GM12892 (cell line): ENCODE results near the gene BCL11B.

Experiments
- DNase-seq: peaks from one replicate; pipeline ENCODE4 v3.0.0; 2011; ENCODE audit not compliant: insufficient read length
- FAIRE-seq: peaks from 2 replicates; lab custom pipeline; 2011; peaks lifted over from hg19 to GRCh38; lab: Jason Lieb, UNC
- POLR2A ChIP-seq: IDR thresholded peaks from 2 replicates; pipeline ENCODE4 v1.6.1; 2011; ENCODE audit warnings: low read depth, low read length, control low read depth
- POLR2AphosphoS5 ChIP-seq: IDR thresholded peaks from 2 replicates; pipeline ENCODE4 v1.6.1; 2011; ENCODE audit warnings: low read depth, low read length, control low read depth
- TAF1 ChIP-seq: IDR thresholded peaks from 2 replicates; pipeline ENCODE4 v1.6.1; 2011; ENCODE audit warnings: low read depth, mild to moderate bottlenecking, control low read depth, low read length, borderline replicate concordance

The BCL11B gene

DNA sequence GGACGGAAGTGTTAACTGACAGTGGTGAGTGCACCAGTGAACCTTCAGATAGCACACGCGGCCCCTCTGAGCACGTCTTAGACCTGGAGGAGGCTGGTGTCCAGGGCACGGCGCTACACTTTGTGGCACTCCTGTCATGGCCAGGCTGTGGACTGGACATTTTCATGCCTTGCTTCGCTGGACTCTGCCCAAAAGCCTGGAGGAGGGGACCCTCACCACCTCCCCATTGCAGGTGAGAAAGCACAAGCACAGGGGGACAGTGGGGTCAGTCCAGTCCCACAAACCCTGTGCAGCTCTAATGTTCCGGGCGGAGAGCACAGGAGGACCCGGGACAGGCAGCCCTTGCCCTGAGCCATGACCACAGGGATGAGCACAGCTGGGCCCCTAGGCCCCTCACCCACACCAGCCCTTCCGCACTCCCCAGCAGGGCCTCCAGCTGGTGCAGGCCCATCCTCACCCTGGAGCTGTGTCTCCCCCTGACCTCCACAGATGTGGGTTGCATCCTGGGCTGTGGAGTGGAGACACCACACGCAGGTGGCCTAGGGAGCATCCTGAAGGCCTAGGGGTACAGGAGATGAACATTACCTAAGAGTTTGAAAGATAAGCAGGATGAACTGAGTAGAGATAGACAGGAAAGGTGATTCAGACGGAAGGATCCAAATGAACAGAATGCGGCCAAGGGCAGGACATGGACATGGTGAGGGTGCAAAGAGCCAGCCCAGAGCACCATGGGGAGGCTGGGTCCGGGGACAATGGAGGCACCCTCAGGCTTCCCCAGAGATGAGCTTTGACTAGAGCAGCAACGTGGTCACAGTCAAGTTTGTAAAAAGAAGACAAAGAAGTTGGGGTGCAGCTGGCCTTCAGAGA is 132.8 kb downstream of the BCL11B start:
- no peak for TF ChIP-seq TAF1
- no peak for TF ChIP-seq POLR2A
- TF ChIP-seq POLR2AphosphoS5, result no peak
- DNase-seq (no peak), FAIRE-seq (no peak)

- FAIRE-seq (no peak), DNase-seq (no peak)
- TF ChIP-seq POLR2A (no peak), POLR2AphosphoS5 (no peak), TAF1 (no peak)
These were observed 134.0 kb downstream of the BCL11B start for GRCh38 chr14:99137913-99138571.

DNA sequence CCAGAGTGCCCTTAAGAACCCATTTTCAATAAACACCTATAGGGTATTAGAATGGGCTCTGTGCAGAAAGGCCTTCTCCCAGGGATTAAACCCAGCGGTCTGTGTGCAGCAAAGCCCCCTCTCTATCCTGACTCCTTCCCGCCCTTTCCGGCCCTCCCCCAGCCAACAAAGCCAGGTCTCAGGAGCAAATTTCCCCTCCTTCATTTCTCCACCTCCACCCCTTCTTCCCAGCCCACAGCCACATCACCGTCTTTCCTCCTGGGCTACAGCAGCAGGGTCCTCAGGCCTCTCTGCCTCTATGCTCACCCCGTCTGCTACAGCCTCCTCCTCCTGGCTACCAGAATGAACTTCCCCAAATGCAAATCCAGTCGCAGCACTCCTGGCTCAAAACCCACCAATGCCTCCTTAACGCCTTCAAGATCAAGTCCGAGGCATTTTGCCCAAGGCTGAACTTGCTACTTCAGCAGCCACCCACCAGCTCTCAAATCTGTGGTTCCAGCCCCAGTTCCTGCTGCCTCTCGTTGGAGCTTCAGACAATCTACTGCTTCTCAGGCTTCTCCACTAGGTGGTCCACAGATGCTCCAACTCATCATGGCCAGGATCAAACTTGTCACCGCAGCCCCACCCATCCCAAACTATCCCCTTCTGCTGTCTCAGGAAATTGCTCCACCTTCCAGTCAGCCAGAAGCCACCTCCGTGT is 134.8 kb downstream of the BCL11B start:
- TF ChIP-seq TAF1 (no peak), POLR2A (no peak), POLR2AphosphoS5 (no peak)

DNA sequence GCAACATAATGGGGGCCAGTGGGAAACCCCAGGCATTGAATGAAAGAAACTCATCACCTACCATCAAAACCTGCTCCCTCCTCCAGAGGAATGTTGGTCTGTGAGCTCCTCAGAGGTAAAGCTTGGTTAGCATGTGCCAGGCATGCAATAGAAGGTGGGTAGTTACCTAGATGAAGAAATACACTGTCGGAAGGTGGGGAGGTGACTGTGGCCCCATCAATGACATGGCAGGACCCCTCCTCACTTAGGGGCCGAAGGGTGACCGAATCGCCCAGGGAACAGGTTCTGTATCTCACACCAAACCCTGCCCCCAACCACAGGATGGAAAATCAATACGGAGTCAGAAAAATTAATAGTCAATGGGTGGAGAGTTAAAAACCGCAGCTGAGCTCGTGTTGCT is 135.6 kb downstream of the BCL11B start:
- TF ChIP-seq POLR2AphosphoS5, result no peak
- no peak for TF ChIP-seq POLR2A
- no peak for TF ChIP-seq TAF1
- no peak for FAIRE-seq

More for the DNA sequence above, 134.8 kb downstream of the BCL11B start:
- FAIRE-seq (no peak), DNase-seq (no peak)

DNA sequence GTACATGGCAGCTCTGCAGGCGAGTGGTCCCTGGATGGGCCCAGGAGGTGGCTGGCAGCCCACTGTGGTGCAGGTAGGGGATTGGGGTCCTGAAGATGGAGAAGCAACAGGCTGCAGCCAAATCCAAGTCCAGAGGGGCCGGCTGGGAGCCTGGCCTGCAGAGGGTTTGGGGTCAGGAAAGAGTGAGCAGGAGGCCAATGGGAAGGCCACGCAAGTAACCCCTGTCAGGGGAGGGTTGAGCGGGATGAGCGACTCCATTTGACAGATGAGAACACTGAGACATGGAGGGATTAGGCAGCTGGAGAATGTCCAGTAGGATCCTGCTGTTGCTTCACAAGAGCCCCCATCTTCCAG is 136.0 kb downstream of the BCL11B start:
- TF ChIP-seq POLR2A (no peak), TAF1 (no peak), POLR2AphosphoS5 (no peak)
- FAIRE-seq (no peak), DNase-seq (no peak)

More for the DNA sequence above, 135.6 kb downstream of the BCL11B start:
- DNase-seq, result no peak

GRCh38 chr14:99134516-99135046 is 137.4 kb downstream of the BCL11B start:
- TF ChIP-seq TAF1 (no peak), POLR2A (no peak), POLR2AphosphoS5 (no peak)
- FAIRE-seq (no peak), DNase-seq (no peak)

DNA sequence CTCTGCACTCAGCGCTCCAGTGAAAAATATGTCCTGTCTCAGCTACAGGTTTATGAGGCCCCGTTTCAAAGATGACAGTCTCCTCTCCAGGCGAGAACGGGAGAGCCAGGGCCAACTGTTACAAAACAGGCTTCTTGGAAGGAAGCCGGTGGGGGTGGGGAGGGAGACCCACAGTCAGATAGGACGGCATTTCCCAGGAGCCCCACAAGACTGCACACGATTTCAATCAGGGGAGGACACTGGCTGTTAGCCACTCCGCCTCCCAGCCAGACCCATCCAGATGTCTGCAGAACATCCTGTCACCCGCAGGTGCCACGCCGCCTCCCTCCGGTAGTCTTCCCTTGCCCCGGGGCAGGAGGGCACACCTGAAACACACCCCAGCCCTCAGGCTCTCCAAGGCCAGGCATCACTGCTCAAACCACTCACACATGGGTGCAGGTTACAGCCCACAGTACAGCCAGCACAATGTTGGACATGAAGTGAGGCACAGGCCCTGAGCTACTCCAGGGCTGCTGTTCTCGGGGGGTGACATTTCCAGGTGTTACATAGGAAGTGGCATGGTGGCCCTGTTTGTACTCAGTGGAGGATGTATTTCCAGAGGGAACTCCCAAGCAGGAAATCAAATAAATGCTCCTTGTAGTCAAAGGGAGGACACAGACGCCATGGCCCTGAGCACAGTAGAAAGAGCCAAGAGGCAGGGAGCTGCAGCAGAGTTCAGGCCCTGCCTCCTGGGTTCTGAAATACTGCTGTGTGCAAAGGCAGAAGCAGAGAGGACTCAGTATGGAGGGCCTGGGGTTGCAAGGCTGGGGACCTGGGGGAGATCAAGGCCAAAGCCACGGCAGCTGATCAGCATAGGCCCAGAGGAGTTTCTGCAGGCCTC is 138.1 kb downstream of the BCL11B start:
- no peak for FAIRE-seq
- DNase-seq, result no peak
- no peak for TF ChIP-seq POLR2A
- no peak for TF ChIP-seq TAF1
- no peak for TF ChIP-seq POLR2AphosphoS5

- DNase-seq (no peak), FAIRE-seq (no peak)
- TF ChIP-seq POLR2AphosphoS5, result no peak
- TF ChIP-seq POLR2A, result no peak
- TF ChIP-seq TAF1, result no peak
These were observed 139.0 kb downstream of the BCL11B start for GRCh38 chr14:99132821-99133635.

- FAIRE-seq (no peak), DNase-seq (no peak)
- no peak for TF ChIP-seq POLR2AphosphoS5
- TF ChIP-seq TAF1, result no peak
- TF ChIP-seq POLR2A, result no peak
These were observed 140.2 kb downstream of the BCL11B start for GRCh38 chr14:99131632-99132271.
